NCI-H2171 (cell line): Measurements from ENCODE around the gene VSIG8.
"Not testable (repeated sequence)": the region's sequence is repeated elsewhere in the genome, so short reads cannot be mapped to it uniquely, and the experiment has no call there.

Experiments
- DNase-seq: peaks from one replicate; lab custom pipeline; 2025; lab: John Stamatoyannopoulos, UW

The VSIG8 gene

GRCh38 chr1:159862557-159862956, at the start of gene VSIG8:
Gene VSIG8 (minus strand): TSS chr1:159862657. CDS start chr1:159862521, 136 bp downstream.
- no peak for DNase-seq

GRCh38 chr1:159911326-159912070, 49.0 kb upstream of the VSIG8 start:
- DNase-seq: no peak

GRCh38 chr1:159908031-159908940, 45.8 kb upstream of the VSIG8 start:
- no peak for DNase-seq

GRCh38 chr1:159906960-159907359, 44.5 kb upstream of the VSIG8 start:
- no peak for DNase-seq

GRCh38 chr1:159904036-159904435, 41.6 kb upstream of the VSIG8 start:
- DNase-seq: not testable (repeated sequence)

GRCh38 chr1:159902541-159902940, 40.1 kb upstream of the VSIG8 start:
- no peak for DNase-seq

- no peak for DNase-seq
These were observed 38.4 kb upstream of the VSIG8 start for GRCh38 chr1:159900755-159901360.

- peak; percentile 79 for DNase-seq
These were observed 37.7 kb upstream of the VSIG8 start, which contains the start of gene CFAP45 for GRCh38 chr1:159900086-159900680. Gene CFAP45 (minus strand): TSS chr1:159900165. CDS start chr1:159900098, 67 bp downstream.

- DNase-seq: not testable (repeated sequence)
These were observed 37.2 kb upstream of the VSIG8 start for GRCh38 chr1:159899634-159900033.

- DNase-seq: no peak
These were observed 36.1 kb upstream of the VSIG8 start for GRCh38 chr1:159898527-159898926.

GRCh38 chr1:159897962-159898361, 35.5 kb upstream of the VSIG8 start:
- DNase-seq: no peak

- DNase-seq: no peak
These were observed 34.1 kb upstream of the VSIG8 start for GRCh38 chr1:159896546-159896930.

GRCh38 chr1:159895836-159896545, 33.5 kb upstream of the VSIG8 start:
- no peak for DNase-seq

GRCh38 chr1:159895286-159895685, 32.8 kb upstream of the VSIG8 start:
- DNase-seq: peak; percentile 59

GRCh38 chr1:159892944-159893343, 30.5 kb upstream of the VSIG8 start:
- no peak for DNase-seq

- DNase-seq: peak; percentile 47
These were observed 29.1 kb upstream of the VSIG8 start for GRCh38 chr1:159891275-159892157.

- no peak for DNase-seq
These were observed 27.9 kb upstream of the VSIG8 start for GRCh38 chr1:159890390-159890789.

- DNase-seq: no peak
These were observed 27.4 kb upstream of the VSIG8 start for GRCh38 chr1:159889821-159890252.

- DNase-seq: no peak
These were observed 26.7 kb upstream of the VSIG8 start for GRCh38 chr1:159889202-159889601.

GRCh38 chr1:159884296-159884695, 21.8 kb upstream of the VSIG8 start:
- peak; percentile 66 for DNase-seq
